ENCODE data around the gene CCDC18.

The CCDC18 gene, protein sequence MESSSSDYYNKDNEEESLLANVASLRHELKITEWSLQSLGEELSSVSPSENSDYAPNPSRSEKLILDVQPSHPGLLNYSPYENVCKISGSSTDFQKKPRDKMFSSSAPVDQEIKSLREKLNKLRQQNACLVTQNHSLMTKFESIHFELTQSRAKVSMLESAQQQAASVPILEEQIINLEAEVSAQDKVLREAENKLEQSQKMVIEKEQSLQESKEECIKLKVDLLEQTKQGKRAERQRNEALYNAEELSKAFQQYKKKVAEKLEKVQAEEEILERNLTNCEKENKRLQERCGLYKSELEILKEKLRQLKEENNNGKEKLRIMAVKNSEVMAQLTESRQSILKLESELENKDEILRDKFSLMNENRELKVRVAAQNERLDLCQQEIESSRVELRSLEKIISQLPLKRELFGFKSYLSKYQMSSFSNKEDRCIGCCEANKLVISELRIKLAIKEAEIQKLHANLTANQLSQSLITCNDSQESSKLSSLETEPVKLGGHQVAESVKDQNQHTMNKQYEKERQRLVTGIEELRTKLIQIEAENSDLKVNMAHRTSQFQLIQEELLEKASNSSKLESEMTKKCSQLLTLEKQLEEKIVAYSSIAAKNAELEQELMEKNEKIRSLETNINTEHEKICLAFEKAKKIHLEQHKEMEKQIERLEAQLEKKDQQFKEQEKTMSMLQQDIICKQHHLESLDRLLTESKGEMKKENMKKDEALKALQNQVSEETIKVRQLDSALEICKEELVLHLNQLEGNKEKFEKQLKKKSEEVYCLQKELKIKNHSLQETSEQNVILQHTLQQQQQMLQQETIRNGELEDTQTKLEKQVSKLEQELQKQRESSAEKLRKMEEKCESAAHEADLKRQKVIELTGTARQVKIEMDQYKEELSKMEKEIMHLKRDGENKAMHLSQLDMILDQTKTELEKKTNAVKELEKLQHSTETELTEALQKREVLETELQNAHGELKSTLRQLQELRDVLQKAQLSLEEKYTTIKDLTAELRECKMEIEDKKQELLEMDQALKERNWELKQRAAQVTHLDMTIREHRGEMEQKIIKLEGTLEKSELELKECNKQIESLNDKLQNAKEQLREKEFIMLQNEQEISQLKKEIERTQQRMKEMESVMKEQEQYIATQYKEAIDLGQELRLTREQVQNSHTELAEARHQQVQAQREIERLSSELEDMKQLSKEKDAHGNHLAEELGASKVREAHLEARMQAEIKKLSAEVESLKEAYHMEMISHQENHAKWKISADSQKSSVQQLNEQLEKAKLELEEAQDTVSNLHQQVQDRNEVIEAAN (N-terminal part only)

GRCh38 chr1:93180723-93181613, at the start of gene CCDC18:
Gene CCDC18 (plus strand): TSS chr1:93180724. CDS start chr1:93183362, 2,638 bp downstream.
- peak; percentile 57 for DNase-seq (ENCODE audit: low read depth)
- peak within 1 kb of the TSS; percentile 97 for H3K4me3 ChIP-seq (ENCODE audit: low read depth, low read length)
- no peak for TF ChIP-seq CTCF (IDR thresholded peaks at IDR 0.05; ENCODE audit: low read depth, low read length, missing control alignments)

DNA sequence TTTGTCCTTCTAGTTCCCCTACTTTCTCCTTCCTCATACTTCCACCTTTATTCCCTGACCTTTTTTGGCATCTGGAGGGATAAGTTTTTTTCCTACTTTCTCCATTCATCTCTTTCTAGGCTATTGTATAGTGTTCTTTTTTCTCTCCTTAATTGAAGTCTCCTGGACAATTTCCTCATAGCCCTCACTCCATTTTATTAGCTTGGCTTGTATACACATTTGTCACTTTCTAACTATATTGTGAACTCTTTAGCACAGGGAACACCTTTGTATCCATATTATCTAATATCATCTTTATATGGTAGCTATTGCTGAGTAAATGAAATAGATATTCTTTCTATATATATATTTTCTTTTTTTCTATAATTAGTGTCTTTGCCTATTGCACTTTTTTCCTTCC, 47.9 kb upstream of the CCDC18 start:
- no peak for TF ChIP-seq CTCF (IDR thresholded peaks at IDR 0.05; ENCODE audit: low read depth, low read length, missing control alignments)
- DNase-seq (ENCODE audit: low read depth): no peak
- no peak overlapping the region for H3K4me3 ChIP-seq (ENCODE audit: low read depth, low read length)

- TF ChIP-seq CTCF (IDR thresholded peaks at IDR 0.05; ENCODE audit: low read depth, low read length, missing control alignments): no peak
- DNase-seq (ENCODE audit: low read depth): no peak
- no peak overlapping the region for H3K4me3 ChIP-seq (ENCODE audit: low read depth, low read length)
Measured at GRCh38 chr1:93136445-93136844, 44.1 kb upstream of the CCDC18 start.

DNA sequence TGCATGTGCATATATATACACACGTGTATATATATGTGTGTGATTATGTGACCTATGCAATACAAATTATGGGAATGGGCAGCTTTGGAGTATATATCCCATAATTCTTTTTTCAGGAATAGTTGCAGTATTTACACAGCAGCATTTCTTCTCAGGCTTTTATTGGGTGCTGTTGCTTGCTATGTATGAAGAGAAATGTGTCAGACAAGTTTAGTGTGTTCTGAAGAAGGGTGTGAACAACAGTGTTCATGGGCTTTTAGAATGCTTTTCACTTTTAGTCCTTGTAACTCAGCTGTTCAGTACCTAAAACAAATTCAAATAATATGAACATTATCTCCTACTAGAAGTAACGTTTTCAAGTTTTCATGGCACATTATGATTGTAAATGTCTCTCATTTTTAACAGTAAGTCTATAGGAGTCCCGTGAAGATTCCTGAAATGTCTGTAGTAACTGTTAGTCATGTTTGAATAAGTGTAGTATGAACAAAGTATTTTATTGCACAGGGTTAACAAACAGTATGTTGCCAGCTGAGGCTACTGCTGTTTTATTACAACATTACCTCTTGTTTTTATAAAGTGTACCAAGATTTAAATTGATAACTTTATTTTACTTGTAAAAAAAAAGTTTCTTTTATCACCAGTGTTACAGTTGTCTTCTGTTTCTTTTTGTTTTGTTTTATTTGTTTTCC, 42.8 kb upstream of the CCDC18 start:
- no peak for TF ChIP-seq CTCF (IDR thresholded peaks at IDR 0.05; ENCODE audit: low read depth, low read length, missing control alignments)
- H3K4me3 ChIP-seq (ENCODE audit: low read depth, low read length): no peak overlapping the region
- no peak for DNase-seq (ENCODE audit: low read depth)

DNA sequence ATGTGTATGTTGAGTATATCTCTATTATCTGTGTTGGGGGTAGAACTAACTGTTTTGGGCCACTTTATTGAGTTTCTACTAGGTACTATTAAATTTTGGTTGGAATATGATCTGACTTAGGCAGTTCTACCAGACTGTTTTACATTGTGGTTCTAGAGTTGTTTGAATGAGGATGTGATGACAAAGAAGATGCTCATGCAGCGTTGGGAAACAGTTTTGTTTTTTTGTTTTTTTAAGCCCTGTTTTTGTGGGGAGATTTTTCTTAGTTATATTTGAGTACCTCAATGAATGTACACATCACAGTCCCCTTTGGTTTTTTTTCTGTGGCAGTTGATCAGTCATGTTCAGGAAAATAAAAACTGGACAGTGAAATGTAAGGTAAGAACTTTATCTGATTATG, 40.4 kb upstream of the CCDC18 start:
- no peak for TF ChIP-seq CTCF (IDR thresholded peaks at IDR 0.05; ENCODE audit: low read depth, low read length, missing control alignments)
- no peak for DNase-seq (ENCODE audit: low read depth)
- no peak overlapping the region for H3K4me3 ChIP-seq (ENCODE audit: low read depth, low read length)
